ENCODE data around the gene GOSR1. TPM values are rescaled to one million over a fixed set of nuclear protein-coding genes. Genes with fewer than 3 reads are reported as not detected.
"Not testable (repeated sequence)": the region's sequence is repeated elsewhere in the genome, so short reads cannot be mapped to it uniquely, and the experiment has no call there.

Gene GOSR1
- total RNA-seq, 1 donor from 2014 or later = 53.2 TPM

- H3K27me3 Mint-ChIP-seq, H3K4me3 Mint-ChIP-seq, H3K36me3 Mint-ChIP-seq, H3K9me3 Mint-ChIP-seq, H3K27ac Mint-ChIP-seq: not testable (repeated sequence)
- DNase-seq (ENCODE audit: extremely low spot score, unreplicated experiment) = peak; percentile 44
- peaks cover 20% of the 10 kb centered on the region for H3K4me1 Mint-ChIP-seq (ENCODE audit: unreplicated experiment)
Measured at GRCh38 chr17:30563131-30563904, 86.1 kb downstream of the GOSR1 start.

- peaks cover 20% of the 10 kb centered on the region for H3K4me1 Mint-ChIP-seq (ENCODE audit: unreplicated experiment)
- H3K27me3 Mint-ChIP-seq; H3K4me3 Mint-ChIP-seq; H3K36me3 Mint-ChIP-seq; H3K9me3 Mint-ChIP-seq; H3K27ac Mint-ChIP-seq; DNase-seq (ENCODE audit: extremely low spot score, unreplicated experiment): not testable (repeated sequence)
Measured at GRCh38 chr17:30563905-30564390, 86.7 kb downstream of the GOSR1 start.

- DNase-seq (ENCODE audit: extremely low spot score, unreplicated experiment); H3K9me3 Mint-ChIP-seq; H3K36me3 Mint-ChIP-seq; H3K27ac Mint-ChIP-seq; H3K4me3 Mint-ChIP-seq; H3K27me3 Mint-ChIP-seq: not testable (repeated sequence)
- peaks cover 20% of the 10 kb centered on the region for H3K4me1 Mint-ChIP-seq (ENCODE audit: unreplicated experiment)
Measured at GRCh38 chr17:30564422-30565072, 87.3 kb downstream of the GOSR1 start.

- Mint-ChIP-seq H3K27me3 (peaks cover 4% of the 10 kb centered on the region), H3K27ac (no peak overlapping the region), H3K4me3 (no peak overlapping the region), H3K9me3 (no peaks in the 10 kb centered on the region), H3K36me3 (no peaks in the 10 kb centered on the region), H3K4me1 (ENCODE audit: unreplicated experiment) (peaks cover 20% of the 10 kb centered on the region)
- DNase-seq (ENCODE audit: extremely low spot score, unreplicated experiment) = no peak
- TF ChIP-seq CTCF (conservative IDR thresholded peaks at IDR 0.05) = no peak
Measured at GRCh38 chr17:30565073-30565935, 88.1 kb downstream of the GOSR1 start.

- not testable (repeated sequence) for H3K27me3 Mint-ChIP-seq; H3K36me3 Mint-ChIP-seq; DNase-seq (ENCODE audit: extremely low spot score, unreplicated experiment); H3K27ac Mint-ChIP-seq; H3K9me3 Mint-ChIP-seq; H3K4me3 Mint-ChIP-seq
- peaks cover 20% of the 10 kb centered on the region for H3K4me1 Mint-ChIP-seq (ENCODE audit: unreplicated experiment)
Measured at GRCh38 chr17:30566104-30566503, 88.9 kb downstream of the GOSR1 start.

- H3K9me3 Mint-ChIP-seq, H3K27me3 Mint-ChIP-seq, H3K27ac Mint-ChIP-seq, H3K36me3 Mint-ChIP-seq, H3K4me3 Mint-ChIP-seq: not testable (repeated sequence)
- H3K4me1 Mint-ChIP-seq (ENCODE audit: unreplicated experiment) = peaks cover 20% of the 10 kb centered on the region
- peak; percentile 62 for DNase-seq (ENCODE audit: extremely low spot score, unreplicated experiment)
Measured at GRCh38 chr17:30566516-30567225, 89.5 kb downstream of the GOSR1 start.

- no peaks in the 10 kb centered on the region for H3K36me3 Mint-ChIP-seq
- H3K4me1 Mint-ChIP-seq (ENCODE audit: unreplicated experiment) = peaks cover 20% of the 10 kb centered on the region
- peak; percentile 58 for DNase-seq (ENCODE audit: extremely low spot score, unreplicated experiment)
- H3K9me3 Mint-ChIP-seq = no peaks in the 10 kb centered on the region
- TF ChIP-seq CTCF (conservative IDR thresholded peaks at IDR 0.05) = no peak
- H3K4me3 Mint-ChIP-seq = no peak overlapping the region
- H3K27ac Mint-ChIP-seq = no peak overlapping the region
- H3K27me3 Mint-ChIP-seq = peaks cover 4% of the 10 kb centered on the region
Measured at GRCh38 chr17:30567231-30568116, 90.3 kb downstream of the GOSR1 start.

All from type B pancreatic cell (in vitro differentiated cells).